GM19397 (cell line): Measurements from ENCODE around the gene IGBP1.
"Not testable (repeated sequence)": the region's sequence is repeated elsewhere in the genome, so short reads cannot be mapped to it uniquely, and the experiment has no call there.

Source experiments
- ATAC-seq: cut with Tn5 transposase; IDR thresholded peaks from one replicate; pipeline ENCODE4 v1.9.1; 2021; ENCODE audit warnings: mild to moderate bottlenecking, moderate library complexity; ENCODE audit not compliant: unreplicated experiment

IGBP1 gene

GRCh38 chrX:70166601-70167590 lies 33.6 kb downstream of the IGBP1 start:
- ATAC-seq: no peak

GRCh38 chrX:70168238-70169188 lies 35.3 kb downstream of the IGBP1 start:
- ATAC-seq: no peak

- no peak for ATAC-seq
Measured at GRCh38 chrX:70169281-70169680, 36.0 kb downstream of the IGBP1 start.

GRCh38 chrX:70171624-70172023 lies 38.4 kb downstream of the IGBP1 start:
- ATAC-seq: no peak

- no peak for ATAC-seq
Measured at GRCh38 chrX:70172221-70172620, 39.0 kb downstream of the IGBP1 start.

- ATAC-seq: no peak
Measured at GRCh38 chrX:70172964-70173363, 39.7 kb downstream of the IGBP1 start.

GRCh38 chrX:70174754-70175153 lies 41.5 kb downstream of the IGBP1 start:
- ATAC-seq: no peak

GRCh38 chrX:70175338-70175737 lies 42.1 kb downstream of the IGBP1 start:
- no peak for ATAC-seq

- peak; percentile 49 for ATAC-seq
Measured at GRCh38 chrX:70176938-70177533, 43.8 kb downstream of the IGBP1 start, which contains the start of gene DGAT2L6. TSS of gene DGAT2L6 (plus strand) at chrX:70177483. CDS start at chrX:70177583, 100 bp downstream.

- no peak for ATAC-seq
Measured at GRCh38 chrX:70183091-70183490, 49.8 kb downstream of the IGBP1 start.

GRCh38 chrX:70190225-70190624 lies 57.0 kb downstream of the IGBP1 start:
- no peak for ATAC-seq

- peak; percentile 88 for ATAC-seq
Measured at GRCh38 chrX:70196961-70197720, 63.9 kb downstream of the IGBP1 start.

- no peak for ATAC-seq
Measured at GRCh38 chrX:70201732-70202131, 68.5 kb downstream of the IGBP1 start.

GRCh38 chrX:70208479-70208878 lies 75.2 kb downstream of the IGBP1 start:
- no peak for ATAC-seq

GRCh38 chrX:70209570-70209969 lies 76.3 kb downstream of the IGBP1 start:
- ATAC-seq: not testable (repeated sequence)
